Left ventricle myocardium superior (tissue), 1 donor: ENCODE measurements around the gene CHRM5. TPM values are rescaled to one million over a fixed set of nuclear protein-coding genes. Genes with fewer than 3 reads are reported as not detected.

Source experiments
- ATAC-seq: fragments of 200-7000 bp; cut with Tn5 transposase; one replicate; pipeline ENCODE4 v1.9.1; 2020; ENCODE audit warnings: mild to moderate bottlenecking, moderate library complexity
- DNase-seq: peaks from one replicate; pipeline ENCODE4 v3.0.0-alpha.2; 2020
- intact Hi-C: fragments of 100-400 bp; cut with micrococcal nuclease; formaldehyde crosslinking; loops from one replicate; pipeline ENCODE4 v1.11.0; 2022
- total RNA-seq: library from RNA; stranded (reverse); fragmentation: NEBNext Ultra II Directional; extraction: Animal tissue kit (Norgen Biotek cat#: 25700); gene quantifications from one replicate; pipeline ENCODE4 v1.2.1, GENCODE V29; 2021
- donor health status: DM: no; HTN: yes; CAD: no; lungs with severe emphysema.

The CHRM5 gene
- total RNA-seq, 1 donor from 2014 or later: not detected

DNA sequence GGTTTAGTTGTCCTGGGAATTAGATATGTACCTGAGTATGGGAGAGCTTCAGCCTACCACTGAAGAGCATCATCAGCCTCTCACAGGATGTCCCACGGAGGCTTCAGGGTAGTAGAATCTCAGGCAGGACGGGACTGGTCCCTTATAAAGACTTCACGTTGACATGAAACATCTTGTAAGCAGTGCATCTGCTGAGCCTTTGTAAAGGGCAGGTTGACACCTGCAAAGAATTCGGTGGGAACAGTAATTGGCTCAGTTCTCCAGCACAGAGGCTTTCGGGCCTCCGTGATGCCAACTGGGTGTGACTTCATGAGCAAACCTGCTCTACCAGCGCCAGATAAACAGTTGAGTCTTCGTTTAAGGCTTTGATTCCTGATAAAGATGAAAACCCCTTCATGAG, 97.6 kb downstream of the CHRM5 start:
- intact Hi-C loops: loop anchor here (10.0 kb wide), 1 partner anchor 149 kb away; the partner anchor contains the start of gene KATNBL1
- DNase-seq (no peak), ATAC-seq (no peak)

DNA sequence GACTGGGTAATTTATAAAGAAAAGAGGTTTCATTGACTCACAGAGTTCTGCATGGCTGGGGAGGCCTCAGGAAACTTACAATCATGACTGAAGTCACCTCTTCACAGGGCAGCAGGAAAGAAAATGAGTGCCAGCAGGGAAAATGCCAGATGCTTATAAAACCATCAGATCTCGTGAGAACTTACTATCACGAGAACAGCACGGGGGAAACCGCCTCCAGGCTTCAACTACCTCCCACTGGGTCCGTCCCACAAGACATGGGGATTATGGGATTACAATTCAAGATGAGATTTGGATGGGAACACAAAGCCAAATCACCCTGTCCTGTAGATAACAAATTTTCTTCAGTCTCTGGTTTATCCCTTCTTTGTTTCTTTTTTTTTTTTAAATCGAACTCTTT, 101.7 kb downstream of the CHRM5 start:
- no peak for DNase-seq
- intact Hi-C loops: no loop called here
- ATAC-seq: no peak

DNA sequence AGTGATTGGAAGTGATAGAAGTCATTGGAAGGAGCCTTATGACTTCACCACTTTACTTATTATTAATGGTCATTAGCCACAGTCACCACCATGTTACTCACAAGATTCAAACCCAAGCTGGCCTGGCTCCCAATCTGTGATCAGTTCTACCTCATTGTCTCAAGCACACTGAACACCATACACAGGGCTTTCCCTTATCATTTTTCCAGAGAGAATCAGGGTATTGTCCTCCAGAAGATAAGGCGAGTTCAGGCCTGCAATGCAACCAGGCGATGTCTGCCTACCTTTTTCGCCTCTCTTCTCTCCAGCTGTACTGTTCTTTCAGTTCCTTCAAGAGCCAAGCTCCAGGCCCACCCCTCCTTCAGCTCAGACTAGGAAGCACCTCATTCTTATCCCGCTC, 108.5 kb downstream of the CHRM5 start:
- DNase-seq: no peak
- intact Hi-C loops: no loop called here
- no peak for ATAC-seq

DNA sequence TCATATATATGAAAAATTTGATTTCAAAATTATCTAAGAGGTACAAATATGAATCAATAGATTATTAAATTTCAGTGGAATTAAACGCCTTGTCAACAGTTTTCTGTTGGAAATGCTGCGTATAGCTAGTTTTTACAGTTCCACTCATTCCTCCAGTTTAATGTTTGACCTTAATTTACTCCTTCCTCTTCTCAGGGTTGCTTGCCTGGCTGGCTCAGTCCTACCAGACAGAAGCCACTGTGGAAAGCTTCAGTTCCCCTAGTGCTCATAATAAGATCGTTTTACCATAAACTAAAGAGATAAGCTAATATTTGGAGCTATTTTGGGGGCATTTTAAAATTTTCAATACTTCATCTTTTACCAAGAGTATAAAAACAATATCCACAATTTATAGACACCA, 110.6 kb downstream of the CHRM5 start:
- intact Hi-C loops: no loop called here
- DNase-seq (no peak), ATAC-seq (no peak)

DNA sequence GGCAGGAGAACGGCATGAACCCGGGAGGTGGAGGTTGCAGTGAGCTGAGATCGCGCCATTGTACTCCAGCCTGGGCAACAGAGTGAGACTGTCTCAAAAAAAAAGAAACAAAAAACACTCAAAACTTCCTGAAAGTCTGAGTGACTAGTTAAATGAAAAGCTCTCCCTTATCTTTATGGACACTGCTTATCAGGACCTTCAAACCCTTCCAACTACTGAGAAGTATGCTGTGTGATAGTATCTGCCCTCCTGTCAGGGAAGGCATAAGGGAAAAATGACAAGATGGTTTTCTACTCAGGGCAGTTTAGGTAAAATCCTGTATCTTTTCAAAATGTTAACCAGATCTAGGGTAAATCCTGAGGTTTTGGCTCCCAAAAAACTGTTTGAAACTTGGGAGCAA, 111.6 kb downstream of the CHRM5 start:
- intact Hi-C loops: no loop called here
- DNase-seq (no peak), ATAC-seq (no peak)

DNA sequence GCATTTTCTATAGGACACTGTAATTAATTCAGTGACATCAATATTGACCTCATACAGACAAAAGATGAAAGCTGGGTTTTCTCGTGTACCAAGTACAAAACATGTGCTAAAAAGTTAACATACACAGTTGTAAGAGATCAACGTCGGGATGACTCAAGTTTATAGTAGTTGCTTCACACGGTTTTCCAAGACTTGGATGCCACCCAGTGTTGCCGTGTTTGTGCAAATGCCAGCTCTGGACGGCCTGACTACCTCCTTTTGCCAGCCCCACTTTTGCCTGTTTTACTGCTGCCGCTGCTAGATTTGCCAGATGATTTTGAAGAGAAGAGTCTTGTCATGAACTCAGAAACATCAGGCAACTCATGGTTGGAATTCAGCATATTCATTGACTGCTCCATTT, 115.8 kb downstream of the CHRM5 start:
- intact Hi-C loops: no loop called here
- DNase-seq (no peak), ATAC-seq (no peak)

DNA sequence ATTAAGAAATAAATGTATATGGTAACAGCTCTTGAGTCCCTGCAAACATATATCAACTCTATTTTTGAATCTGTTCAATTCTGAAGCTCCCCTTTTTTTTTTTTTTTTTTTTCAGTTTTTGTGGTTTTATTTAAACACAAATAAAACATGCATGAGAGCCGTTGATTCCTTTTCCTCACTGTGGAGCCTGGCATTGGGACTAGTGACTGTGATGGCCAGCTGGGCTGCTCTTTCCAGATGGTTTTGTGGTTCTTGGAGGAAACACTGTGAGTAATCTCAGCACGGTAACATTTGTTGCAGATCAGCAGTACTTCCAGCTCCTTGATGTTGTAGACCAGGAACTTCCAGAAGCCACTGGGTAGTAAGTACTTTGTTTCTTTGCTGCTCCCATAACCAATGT, 117.4 kb downstream of the CHRM5 start:
- ATAC-seq: no peak
- no peak for DNase-seq
- intact Hi-C loops: no loop called here

DNA sequence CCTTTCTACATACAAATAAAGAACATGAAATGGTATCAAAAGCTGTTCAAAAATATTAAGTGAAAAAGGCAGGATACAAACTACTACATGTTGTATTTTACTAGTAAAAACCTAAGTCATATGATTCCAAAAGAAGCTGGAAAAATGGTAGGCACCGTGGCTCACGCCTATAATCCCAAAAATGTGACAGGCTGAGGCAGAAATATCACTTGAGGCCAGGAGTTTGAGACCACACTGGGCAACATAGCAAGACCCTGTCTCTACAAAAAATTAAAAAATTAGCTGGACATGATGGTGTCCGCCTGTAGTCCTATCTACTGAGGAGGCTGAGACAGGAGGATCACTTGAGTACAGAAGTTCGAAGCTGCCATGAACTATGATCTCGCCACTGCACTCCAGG, 131.6 kb downstream of the CHRM5 start:
- ATAC-seq (no peak), DNase-seq (no peak)
- intact Hi-C loops: loop anchor here (10.0 kb wide), 1 partner anchor 125 kb away; the partner anchor contains the start of gene EMC4

DNA sequence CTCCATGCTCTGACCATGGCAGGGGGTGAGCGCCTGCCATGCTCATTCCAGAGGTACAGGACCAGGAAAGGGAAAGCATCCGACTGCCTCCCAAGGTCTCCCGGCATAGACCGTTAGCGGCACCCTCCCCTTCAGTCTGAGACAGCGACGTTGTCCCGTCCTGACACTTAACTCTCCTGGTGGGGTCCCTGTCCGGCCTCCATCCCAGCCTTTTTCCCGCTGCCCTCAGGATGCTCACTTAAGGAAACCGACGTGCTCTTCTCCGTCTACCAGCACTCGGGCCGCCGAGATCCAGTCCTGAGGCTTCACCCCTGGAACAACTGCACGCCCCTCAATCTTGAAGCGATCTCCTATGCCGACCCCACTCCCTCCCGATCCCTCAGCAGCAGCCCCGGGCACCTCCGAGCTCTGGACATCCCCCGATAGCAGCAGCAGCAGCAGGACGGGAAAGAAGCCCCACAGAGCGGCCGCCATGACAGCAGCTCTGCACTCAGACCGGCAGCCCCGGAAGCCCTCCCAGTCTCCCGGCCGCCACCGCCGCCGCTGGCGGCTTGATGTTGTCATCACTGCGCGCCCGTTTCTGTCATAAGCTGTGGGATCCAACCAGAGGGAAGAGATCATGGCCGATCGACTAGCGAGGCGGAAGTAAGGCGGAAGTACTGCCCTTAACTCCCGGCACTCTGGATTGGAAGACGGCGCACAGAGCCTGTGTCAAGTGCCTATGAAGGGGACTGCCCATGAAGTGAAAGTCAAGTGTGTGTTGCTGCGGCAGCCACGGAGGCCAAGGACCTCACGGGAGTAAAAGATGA, 133.3 kb downstream of the CHRM5 start, which contains the start of the genes EMC7 and PGBD4:
TSS of gene EMC7 (minus strand) at position 497 of the 809 bp plus-strand sequence. CDS start at position 474, 23 bp downstream.
TSS of gene PGBD4 (plus strand) at position 718 of the 809 bp plus-strand sequence. CDS start 449 bp downstream, outside the sequence.
- ATAC-seq (peak; percentile 100), DNase-seq (peak; percentile 99)
- intact Hi-C loops: loop anchor here (10.0 kb wide), 1 partner anchor 123 kb away; the partner anchor contains the start of gene EMC4

DNA sequence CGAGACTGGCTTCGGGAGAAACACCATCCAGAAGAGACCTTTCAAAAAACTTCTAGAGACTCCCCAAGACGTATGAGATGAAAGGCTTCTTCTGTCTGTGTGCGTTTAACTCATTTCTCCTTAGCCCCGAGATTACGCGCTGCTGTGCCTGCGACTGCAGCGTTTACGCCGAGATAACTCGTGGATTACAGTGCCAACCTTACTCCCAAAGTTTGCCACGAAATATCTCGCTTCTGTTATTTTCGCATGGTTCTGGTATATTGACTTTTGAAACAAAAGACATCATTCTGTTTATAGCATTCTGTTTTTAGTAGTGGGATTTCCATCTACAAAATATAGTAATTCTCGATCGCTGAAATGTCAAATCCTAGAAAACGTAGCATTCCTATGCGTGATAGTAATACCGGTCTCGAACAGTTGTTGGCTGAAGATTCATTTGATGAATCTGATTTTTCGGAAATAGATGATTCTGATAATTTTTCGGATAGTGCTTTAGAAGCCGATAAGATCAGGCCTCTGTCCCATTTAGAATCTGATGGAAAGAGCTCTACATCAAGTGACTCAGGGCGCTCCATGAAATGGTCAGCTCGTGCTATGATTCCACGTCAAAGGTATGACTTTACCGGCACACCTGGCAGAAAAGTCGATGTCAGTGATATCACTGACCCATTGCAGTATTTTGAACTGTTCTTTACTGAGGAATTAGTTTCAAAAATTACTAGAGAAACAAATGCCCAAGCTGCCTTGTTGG, 134.1 kb downstream of the CHRM5 start:
- DNase-seq: no peak
- intact Hi-C loops: loop anchor here (10.0 kb wide), 1 partner anchor 122 kb away; the partner anchor contains the start of gene EMC4
- peak; percentile 42 for ATAC-seq

DNA sequence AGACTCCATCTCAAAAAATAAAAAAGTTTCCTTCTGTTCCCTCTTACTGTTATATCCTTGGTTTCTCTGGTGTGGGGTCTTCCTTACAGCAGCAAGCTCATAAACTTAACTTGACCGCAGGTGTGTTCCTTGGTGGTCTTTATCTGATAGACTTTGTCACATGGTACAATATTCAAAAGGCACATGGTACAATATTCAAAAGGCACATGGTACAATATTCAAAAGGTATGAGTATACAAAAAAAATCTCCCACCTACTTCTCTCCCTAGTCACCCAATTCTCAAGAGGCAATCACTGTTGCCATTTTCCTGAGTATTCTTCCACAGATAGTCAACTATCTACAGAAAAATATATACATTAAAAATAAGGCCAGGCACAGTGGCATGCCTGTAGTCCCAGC, 138.1 kb downstream of the CHRM5 start:
- intact Hi-C loops: loop anchor here (10.0 kb wide), 1 partner anchor 118 kb away; the partner anchor contains the start of gene EMC4
- no peak for ATAC-seq
- DNase-seq: no peak

DNA sequence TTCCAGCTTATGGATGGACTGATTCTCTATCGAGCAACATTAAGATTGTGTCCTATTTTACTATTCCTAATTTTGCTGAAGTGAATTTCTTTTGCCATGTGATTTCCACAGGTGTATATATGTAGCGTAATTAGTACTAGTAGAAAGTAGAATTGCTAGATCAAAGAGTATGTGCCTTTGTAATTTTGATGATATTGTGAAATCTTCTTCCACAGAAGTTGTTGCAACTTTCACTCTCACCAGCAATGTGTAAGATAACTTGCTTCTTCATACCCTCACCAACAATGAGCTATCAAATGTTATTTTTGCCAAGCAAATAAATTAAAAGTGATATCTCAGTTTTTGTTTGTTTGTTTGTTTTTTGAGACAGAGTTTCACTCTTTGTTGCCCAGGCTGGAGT, 139.0 kb downstream of the CHRM5 start:
- DNase-seq: no peak
- no peak for ATAC-seq
- intact Hi-C loops: loop anchor here (10.0 kb wide), 1 partner anchor 117 kb away; the partner anchor contains the start of gene EMC4

DNA sequence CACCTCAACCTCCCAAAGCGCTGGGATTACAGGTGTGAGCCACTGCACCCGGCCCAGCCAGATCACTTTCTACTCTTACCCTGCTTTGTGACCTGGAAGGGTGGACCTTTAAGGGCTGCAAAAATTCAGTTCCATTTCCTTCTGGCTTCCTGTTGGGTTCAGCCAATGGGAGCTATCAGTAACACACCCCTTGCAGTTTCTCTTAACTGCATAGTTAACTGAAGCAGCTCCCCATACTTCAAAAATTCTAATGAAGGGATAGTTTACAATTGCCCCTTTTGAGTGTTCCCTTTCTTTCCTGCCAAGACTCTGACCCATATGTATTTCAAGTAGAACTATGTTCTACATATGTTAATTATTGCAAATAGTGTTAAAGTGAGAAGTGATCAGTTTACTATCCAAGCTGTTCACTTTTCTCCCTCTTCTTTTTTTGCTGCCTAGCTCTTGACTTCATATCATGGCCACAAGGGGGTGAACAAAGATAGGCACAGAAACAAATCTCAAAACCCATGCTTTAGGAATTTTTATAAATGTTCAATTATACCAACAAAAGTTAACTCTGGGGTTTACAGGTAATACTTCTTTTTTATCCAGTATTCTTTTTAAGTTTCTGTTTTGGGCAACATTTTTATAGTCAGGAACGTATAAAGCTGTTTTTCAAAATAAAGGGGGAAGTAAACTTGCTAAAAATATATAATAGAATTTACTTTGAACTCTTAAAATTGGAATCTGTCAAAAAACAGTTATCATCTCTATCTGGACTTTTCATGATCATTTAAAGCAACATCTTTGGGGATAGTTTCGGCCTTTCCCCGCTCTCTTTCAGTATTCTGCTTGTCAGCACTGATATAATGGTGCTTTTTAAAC, 141.7 kb downstream of the CHRM5 start:
- intact Hi-C loops: loop anchor here (10.0 kb wide), 1 partner anchor 115 kb away; the partner anchor contains the start of gene EMC4
- ATAC-seq (no peak), DNase-seq (no peak)

DNA sequence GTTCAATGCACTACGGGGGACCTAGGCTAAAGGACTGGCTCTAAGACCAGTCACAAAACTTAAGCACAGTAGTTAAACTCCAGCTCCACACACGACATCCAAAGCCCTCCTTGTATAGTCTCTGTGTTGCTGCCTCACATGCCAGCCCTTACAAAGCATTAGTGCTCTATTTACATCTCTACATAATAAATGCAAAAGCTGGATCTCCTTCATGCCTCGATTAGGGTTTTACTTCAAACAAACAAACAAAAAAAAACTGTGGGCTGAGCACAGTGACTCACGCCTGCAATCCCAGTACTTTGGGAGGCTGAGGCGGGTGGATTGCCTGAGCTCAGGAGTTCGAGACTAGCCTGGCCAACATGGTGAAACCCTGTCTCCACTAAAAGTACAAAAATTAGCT, 143.2 kb downstream of the CHRM5 start:
- ATAC-seq: no peak
- intact Hi-C loops: no loop called here

DNA sequence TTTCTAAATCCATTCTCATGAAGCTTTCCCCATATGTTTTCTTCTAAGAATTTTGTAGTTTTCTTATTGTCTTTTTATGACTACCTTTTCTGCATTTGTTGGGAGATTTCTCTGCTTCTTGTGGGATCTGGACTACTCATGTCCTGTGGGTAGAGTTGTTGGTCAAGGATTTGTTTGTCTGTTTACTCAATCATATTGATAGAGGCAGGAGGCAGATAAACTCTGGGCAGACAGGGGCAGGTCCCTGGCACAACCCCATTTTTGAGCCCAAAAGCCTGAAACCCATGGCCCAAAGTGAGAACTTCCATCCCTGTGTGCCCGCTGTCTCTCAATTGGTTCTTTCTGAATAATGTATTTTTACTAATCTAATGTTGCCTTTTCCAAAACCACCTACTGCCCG, 145.9 kb downstream of the CHRM5 start:
- ATAC-seq (no peak), DNase-seq (no peak)
- intact Hi-C loops: no loop called here

More for the DNA sequence above, 143.2 kb downstream of the CHRM5 start:
- DNase-seq: no peak

DNA sequence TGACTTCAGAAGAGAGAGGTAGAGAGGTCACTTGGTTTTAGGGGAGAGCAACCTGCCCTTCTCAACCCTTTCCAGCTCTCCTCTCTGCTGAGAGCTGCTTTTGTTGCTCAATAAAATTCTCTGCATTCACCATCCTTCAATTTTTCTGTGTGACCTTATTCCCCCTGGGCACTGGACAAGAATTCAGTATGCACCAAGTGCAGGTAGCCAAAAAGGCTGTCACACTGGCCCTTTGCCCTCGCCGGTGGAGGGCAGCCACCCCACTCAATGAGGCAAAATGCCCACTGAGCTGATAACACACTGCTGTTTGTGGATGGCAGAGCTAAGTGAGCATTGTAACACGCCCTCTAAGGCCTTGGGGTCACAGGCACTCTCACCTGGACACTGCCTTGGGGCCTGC, 146.4 kb downstream of the CHRM5 start:
- intact Hi-C loops: no loop called here
- ATAC-seq (no peak), DNase-seq (no peak)

DNA sequence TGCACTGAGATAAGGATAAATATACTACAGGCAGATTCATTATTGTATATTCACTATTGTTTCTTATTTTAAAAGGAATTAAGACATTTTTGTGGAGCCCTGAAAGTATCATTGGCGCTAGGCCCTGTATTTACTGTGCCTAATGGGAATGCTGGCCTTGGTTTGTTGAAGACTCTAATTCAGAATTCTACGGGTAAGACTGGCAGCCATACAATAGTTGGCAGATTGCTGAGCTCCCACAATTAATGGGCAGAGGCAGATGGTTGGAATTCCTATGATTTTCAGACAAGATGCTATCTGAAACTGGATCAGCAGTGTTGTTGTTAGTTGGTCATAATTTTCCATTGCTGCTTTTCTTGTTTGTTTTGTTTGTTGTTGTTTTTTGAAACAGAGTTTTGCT, 148.3 kb downstream of the CHRM5 start:
- no peak for ATAC-seq
- DNase-seq: no peak
- intact Hi-C loops: no loop called here
